D341Med (cell line): ENCODE measurements around the gene CYP2A6.
"Not testable (repeated sequence)": the region's sequence is repeated elsewhere in the genome, so short reads cannot be mapped to it uniquely, and the experiment has no call there.

Source experiments
- DNase-seq: peaks from one replicate; pipeline ENCODE4 v3.0.0; 2012; ENCODE audit warnings: low spot score

CYP2A6 gene, protein sequence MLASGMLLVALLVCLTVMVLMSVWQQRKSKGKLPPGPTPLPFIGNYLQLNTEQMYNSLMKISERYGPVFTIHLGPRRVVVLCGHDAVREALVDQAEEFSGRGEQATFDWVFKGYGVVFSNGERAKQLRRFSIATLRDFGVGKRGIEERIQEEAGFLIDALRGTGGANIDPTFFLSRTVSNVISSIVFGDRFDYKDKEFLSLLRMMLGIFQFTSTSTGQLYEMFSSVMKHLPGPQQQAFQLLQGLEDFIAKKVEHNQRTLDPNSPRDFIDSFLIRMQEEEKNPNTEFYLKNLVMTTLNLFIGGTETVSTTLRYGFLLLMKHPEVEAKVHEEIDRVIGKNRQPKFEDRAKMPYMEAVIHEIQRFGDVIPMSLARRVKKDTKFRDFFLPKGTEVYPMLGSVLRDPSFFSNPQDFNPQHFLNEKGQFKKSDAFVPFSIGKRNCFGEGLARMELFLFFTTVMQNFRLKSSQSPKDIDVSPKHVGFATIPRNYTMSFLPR

GRCh38 chr19:40850277-40850676 is at the start of gene CYP2A6:
CYP2A6 (minus strand) TSS chr19:40850447; CDS start chr19:40850426, 21 bp downstream.
- not testable (repeated sequence) for DNase-seq

DNA sequence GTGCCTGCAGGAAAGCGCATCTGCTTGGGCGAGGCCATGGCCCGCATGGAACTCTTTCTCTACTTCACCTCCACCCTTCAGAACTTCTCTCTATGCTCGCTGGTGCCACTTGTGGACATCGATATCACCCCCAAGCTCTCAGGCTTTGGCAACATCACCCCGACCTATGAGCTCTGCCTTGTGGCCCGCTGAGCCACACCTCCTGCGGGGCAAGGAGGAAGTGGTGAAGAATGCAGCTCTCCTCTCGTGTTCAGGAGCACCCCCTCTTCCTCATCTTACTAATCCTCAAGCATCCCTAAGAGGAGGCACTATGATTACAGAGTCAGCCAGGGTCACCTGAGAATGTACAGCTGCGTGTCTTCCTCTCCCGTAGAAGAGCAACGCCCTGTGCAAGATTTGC is 49.7 kb upstream of the CYP2A6 start:
- not testable (repeated sequence) for DNase-seq

DNA sequence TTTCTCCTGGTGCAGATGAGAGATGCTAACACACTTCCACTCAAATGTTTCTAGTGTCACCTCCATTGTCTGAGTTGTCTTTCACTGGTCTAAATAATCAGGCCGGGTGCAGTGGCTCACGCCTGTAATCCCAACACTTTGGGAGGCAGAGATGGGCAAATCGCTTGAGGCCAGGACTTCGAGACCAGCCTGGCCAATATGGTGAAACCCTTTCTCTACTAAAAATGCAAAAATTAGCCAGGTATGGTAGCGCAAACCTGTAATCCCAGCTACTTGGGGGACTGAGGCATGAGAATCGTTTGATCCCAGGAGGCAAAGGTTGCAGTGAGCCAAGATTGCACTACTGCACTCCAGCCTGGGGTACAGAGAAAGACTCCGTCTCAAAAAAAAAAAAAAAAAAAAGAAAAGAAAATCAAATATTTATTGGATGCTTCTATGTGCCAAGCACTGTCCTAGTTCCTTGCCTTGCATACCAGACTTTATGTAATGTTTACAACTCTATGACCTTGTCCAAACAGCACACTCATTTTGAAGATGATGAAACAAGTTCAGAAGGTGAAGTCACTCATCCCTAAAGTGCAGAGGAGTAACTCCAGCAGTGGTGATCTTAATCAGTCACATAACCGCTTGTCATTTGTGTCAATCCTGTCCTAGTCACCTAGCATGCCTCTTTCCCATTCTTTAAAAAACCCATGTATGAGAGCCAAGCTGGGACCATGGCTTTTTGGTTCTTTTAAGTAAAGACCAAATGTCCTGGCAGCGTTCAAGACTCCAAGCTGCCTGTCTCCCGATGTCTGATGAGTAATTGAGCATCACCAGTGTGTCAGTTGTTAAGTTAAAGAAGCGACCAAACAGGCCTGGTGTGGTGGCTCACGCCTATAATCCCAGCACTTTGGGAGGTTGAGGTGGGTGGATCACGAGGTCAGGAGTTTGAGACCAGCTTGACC is 46.9 kb upstream of the CYP2A6 start:
- not testable (repeated sequence) for DNase-seq

DNA sequence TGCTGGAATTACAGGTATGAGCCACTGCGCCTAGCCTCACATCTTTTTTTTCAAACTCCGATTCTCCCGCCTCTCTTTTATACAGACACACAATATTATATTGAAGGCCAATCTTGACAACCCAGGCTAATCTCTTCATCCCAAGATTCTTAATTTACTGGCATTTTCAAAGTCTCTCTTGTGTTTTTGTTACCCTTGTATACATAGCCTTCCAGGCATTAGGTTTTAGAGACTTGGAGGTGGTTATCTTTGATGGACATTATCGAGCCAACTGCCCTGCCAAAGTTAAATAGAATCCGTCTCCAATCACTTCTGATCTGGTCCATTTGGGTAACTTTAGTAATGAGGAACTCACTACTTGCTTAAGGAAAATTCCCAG is 46.2 kb upstream of the CYP2A6 start:
- no peak for DNase-seq

DNA sequence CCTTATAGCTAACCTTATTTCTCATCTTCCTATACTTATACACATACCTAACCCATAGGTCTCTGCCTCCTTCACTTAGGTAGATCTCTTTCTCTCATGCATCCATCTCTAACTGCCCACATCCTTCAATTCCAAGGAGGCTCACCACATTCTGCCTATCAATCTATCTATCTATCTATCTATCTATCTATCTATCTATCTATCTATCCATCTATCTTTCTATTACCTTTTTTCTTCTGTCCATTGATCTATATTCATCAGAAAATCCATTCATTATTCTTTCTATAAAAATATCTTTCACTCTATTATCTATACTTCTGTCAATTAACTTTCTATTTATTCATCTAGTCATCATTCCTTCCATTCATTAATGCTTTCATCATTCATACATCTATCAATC is 42.9 kb upstream of the CYP2A6 start:
- DNase-seq = no peak

DNA sequence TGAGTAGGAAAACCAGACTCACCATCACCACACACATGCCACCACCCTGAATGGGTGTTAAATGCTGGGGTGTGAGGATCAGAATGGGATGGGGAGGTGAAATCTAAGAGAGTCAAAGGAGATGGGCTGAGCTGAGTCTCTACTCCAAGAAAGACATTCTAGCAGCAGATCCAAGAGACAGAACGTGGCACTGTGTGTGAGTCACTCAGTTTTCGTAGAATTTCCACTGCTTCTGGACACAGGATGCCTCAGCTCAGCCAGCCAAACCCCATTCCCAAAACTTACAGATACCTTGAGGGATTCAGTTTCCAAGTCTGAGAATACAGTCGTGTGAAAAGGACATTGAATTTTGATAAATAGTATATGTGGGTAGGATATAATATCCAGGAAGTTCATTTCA is 39.1 kb upstream of the CYP2A6 start:
- DNase-seq = no peak

- DNase-seq = no peak
Observed at GRCh38 chr19:40888191-40888590, 37.9 kb upstream of the CYP2A6 start.

DNA sequence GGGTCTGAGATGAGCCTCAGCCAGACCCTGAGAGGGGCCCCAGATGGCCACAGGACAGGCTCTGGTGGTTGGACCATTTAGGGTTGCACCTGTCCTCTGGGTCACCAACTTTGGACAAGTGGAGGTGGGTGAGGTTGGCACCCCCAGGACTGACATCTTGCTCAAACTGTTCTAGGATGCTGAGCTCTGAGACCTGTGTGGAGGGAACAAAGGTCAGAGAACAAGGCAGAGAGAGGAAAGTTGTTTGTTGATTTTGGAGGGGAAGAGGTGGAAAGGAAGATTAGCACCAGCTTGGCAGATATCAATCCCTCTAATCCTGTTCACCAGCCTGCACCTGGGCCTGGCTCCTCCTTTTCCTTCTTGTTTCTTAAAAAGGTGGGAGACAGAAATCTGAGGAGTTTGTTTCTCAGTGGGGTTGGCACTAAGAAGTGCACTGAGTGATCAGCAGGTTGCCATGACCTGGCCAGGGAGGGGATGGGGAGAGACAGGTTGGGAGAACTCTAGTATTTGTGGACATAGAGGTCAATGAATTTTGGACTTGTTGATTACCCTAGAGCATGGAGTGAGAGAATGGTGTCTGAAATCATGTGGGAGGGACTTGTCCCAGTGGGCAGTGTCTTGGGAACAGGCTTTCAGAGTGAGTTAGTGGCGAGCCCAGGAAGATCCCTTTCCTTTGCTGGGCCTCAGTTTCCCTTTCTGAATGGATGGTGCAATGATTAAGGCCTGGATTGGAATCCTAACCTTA is 34.1 kb upstream of the CYP2A6 start:
- DNase-seq = not testable (repeated sequence)

GRCh38 chr19:40882062-40882461 is 31.8 kb upstream of the CYP2A6 start, which contains the start of gene CYP2A7:
CYP2A7 (minus strand) TSS chr19:40882231; CDS start chr19:40882210, 21 bp downstream.
- DNase-seq = not testable (repeated sequence)

GRCh38 chr19:40879349-40879748 is 29.1 kb upstream of the CYP2A6 start:
- DNase-seq = not testable (repeated sequence)

- DNase-seq = not testable (repeated sequence)
Observed at GRCh38 chr19:40875526-40875951, 25.3 kb upstream of the CYP2A6 start.

DNA sequence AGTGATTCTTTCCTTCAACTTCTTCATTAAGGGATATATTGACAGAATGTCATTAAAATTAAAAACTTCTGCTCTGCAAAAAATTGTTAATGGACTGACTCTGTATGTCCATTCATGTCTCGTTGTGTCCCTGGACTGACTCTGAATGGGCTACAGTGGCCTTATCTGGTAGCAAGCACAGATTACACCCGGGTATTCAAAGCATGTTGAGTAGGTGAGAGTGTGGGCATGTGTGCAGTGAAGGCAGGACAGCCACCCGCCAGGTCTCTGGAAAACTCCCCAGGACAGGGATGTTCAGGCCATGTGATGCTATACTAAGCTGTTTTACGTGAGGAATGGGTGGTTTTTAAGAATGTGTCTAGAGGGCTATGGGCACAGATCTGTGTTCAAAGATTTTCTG is 24.6 kb upstream of the CYP2A6 start:
- DNase-seq = not testable (repeated sequence)

GRCh38 chr19:40873873-40874272 is 23.6 kb upstream of the CYP2A6 start:
- DNase-seq = not testable (repeated sequence)

GRCh38 chr19:40872209-40872608 is 22.0 kb upstream of the CYP2A6 start:
- DNase-seq = no peak

GRCh38 chr19:40867701-40868100 is 17.5 kb upstream of the CYP2A6 start:
- no peak for DNase-seq

DNA sequence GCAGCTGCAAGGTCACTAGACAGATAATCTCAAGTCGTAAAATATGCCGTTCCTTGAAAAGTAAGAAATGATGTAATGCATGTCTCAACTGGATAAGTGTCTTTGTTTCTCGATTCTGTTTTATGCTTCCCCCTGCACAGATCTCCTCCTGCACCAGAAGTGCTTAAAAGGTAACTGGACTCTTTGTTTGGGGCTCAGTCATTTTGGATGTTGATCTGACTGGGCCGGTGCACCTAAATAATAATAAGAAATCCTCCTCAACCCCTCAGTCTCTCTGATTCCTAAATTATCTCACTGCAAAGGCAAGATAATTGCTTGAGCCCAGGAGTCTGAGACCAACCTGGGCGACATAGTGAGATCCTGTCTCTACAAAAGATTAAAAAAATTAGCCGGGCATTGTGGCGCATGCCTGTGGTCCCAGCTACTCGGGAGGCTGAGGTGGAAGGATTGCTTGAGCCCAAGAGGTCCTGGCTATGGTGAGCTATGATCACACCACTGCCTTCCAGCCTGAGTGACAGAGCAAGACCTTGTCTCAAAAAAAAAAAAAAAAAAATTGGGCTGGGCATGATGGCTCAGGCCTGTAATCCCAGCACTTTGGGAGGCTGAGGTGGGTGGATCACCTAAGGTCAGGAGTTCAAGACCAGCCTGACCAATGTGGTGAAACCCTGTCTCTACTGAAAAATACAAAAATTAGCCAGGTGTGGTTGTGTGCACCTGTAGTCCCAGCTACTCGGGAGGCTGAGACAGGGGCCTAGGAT is 14.7 kb upstream of the CYP2A6 start:
- DNase-seq = not testable (repeated sequence)

DNA sequence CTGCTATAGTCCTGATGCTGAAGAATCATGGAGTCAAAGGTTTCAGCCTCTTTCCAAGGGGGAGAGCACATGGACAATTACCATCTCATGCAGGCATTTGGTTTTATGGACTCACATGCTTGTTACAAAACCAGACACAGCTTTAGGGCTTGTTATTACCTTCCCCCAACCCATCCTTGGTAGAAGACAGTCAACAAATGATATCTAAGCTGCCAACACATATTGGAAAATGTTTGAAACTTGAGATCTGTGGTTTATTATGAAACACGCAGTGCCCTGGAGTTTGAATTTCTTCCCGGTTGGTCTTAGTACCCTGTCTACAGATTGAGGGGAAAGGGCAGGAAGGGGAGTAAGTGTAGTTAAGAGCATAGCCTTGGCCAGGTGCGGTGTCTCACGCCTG is 12.5 kb upstream of the CYP2A6 start:
- no peak for DNase-seq

DNA sequence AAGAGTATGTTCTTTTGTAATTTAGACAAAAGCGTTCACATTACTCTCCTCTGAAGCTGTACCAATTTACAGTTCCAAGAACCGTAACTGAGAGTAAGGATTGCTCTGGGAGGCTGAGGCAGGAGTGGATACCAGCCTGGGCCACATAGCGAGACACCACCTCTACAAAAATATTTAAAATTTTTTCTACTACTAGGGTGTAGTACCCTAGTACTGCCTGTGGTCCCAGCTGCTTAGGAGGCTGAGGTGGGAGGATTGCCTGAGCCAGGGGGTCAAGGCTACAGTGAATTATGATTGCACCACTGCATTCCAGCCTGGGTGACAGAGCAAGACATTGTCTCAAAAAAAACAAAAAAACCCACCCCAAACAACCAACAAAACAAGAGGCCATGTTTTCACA is 12.1 kb upstream of the CYP2A6 start:
- DNase-seq = no peak

DNA sequence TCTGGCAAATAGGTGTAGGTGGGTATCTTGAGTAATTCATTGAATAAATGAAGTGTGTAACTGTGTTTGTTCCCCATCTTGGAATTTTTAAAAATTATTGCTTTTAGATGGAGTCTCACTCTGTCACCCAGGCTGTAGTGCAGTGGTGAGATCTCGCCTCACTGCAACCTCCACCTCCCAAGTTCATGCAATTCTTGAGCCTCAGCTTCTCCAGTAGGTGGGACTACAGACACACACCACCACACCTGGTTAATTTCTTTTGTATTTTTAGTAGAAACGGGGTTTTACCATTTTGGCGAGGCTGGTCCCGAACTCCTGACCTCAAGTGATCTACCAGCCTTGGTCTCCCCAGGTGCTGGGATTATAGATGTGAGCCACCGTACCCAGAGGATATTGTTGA is 7.9 kb upstream of the CYP2A6 start:
- DNase-seq = no peak

DNA sequence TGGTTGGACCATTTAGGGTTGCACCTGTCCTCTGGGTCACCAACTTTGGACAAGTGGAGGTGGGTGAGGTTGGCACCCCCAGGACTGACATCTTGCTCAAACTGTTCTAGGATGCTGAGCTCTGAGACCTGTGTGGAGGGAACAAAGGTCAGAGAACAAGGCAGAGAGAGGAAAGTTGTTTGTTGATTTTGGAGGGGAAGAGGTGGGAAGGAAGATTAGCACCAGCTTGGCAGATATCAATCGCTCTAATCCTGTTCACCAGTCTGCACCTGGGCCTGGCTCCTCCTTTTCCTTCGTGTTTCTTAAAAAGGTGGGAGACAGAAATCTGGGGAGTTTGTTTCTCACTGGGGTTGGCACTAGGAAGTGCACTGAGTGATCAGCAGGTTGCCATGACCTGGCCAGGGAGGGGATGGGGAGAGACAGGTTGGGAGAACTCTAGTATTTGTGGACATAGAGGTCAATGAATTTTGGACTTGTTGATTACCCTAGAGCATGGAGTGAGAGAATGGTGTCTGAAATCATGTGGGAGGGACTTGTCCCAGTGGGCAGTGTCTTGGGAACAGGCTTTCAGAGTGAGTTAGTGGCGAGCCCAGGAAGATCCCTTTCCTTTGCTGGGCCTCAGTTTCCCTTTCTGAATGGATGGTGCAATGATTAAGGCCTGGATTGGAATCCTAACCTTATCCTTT is 2.4 kb upstream of the CYP2A6 start:
- not testable (repeated sequence) for DNase-seq
